ENCODE measurements around the gene EML4.

The EML4 gene

GRCh38 chr2:42138163-42139015 lies 30.8 kb upstream of the EML4 start:
- no peak for DNase-seq (ENCODE audit: low spot score)

GRCh38 chr2:42139101-42139500 lies 30.1 kb upstream of the EML4 start:
- no peak for DNase-seq (ENCODE audit: low spot score)

- no peak for DNase-seq (ENCODE audit: low spot score)
Measured at GRCh38 chr2:42140496-42140895, 28.7 kb upstream of the EML4 start.

- no peak for DNase-seq (ENCODE audit: low spot score)
Measured at GRCh38 chr2:42141687-42142546, 27.2 kb upstream of the EML4 start.

- no peak for DNase-seq (ENCODE audit: low spot score)
Measured at GRCh38 chr2:42142547-42143184, 26.5 kb upstream of the EML4 start.

GRCh38 chr2:42147641-42148274 lies 21.4 kb upstream of the EML4 start:
- no peak for DNase-seq (ENCODE audit: low spot score)

GRCh38 chr2:42150159-42150558 lies 19.0 kb upstream of the EML4 start:
- DNase-seq (ENCODE audit: low spot score), result no peak

GRCh38 chr2:42153944-42154581 lies 15.1 kb upstream of the EML4 start:
- no peak for DNase-seq (ENCODE audit: low spot score)

GRCh38 chr2:42156721-42157120 lies 12.4 kb upstream of the EML4 start:
- DNase-seq (ENCODE audit: low spot score), result no peak

GRCh38 chr2:42161444-42161843 lies 7.7 kb upstream of the EML4 start:
- no peak for DNase-seq (ENCODE audit: low spot score)

GRCh38 chr2:42163444-42164045 lies 5.6 kb upstream of the EML4 start:
- DNase-seq (ENCODE audit: low spot score), result no peak

GRCh38 chr2:42164046-42164445 lies 5.1 kb upstream of the EML4 start:
- DNase-seq (ENCODE audit: low spot score), result no peak

GRCh38 chr2:42164971-42165370 lies 4.2 kb upstream of the EML4 start:
- no peak for DNase-seq (ENCODE audit: low spot score)

- DNase-seq (ENCODE audit: low spot score), result no peak
Measured at GRCh38 chr2:42167458-42167857, 1.7 kb upstream of the EML4 start.

- DNase-seq (ENCODE audit: low spot score), result no peak
Measured at GRCh38 chr2:42168459-42169099, 574 bp upstream of the EML4 start.

GRCh38 chr2:42169874-42170521 lies 845 bp downstream of the EML4 start:
- DNase-seq (ENCODE audit: low spot score), result no peak

- DNase-seq (ENCODE audit: low spot score), result no peak
Measured at GRCh38 chr2:42170619-42171395, 1.7 kb downstream of the EML4 start.

GRCh38 chr2:42171396-42171980 lies 2.3 kb downstream of the EML4 start:
- DNase-seq (ENCODE audit: low spot score), result no peak

GRCh38 chr2:42172020-42172419 lies 2.9 kb downstream of the EML4 start:
- no peak for DNase-seq (ENCODE audit: low spot score)
